ENCODE results near the gene KRI1.
"Not testable (repeated sequence)": the region's sequence is repeated elsewhere in the genome, so short reads cannot be mapped to it uniquely, and the experiment has no call there.

Gene KRI1

DNA sequence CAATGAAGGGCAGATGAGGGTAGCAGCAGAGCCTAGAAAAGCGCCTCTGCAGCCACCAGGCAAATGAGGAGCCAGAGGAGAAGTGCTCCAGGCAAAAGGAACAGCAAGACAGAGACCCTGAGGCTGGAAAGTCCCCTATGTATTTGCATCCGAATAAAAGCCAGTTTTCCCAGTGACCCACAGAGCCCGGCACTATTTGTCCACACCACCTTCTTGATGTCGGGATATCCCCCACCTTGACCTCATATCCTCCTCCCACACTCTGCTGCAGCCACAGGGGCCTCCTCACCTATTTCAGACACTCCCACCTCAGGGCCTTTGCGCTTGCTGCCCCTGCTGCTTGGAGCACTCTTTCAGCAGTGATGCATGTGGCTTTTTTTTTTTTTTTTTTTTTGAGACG, 15.5 kb downstream of the KRI1 start:
- DNase-seq (ENCODE audit: low read depth in 3 of 3), result no peak

DNA sequence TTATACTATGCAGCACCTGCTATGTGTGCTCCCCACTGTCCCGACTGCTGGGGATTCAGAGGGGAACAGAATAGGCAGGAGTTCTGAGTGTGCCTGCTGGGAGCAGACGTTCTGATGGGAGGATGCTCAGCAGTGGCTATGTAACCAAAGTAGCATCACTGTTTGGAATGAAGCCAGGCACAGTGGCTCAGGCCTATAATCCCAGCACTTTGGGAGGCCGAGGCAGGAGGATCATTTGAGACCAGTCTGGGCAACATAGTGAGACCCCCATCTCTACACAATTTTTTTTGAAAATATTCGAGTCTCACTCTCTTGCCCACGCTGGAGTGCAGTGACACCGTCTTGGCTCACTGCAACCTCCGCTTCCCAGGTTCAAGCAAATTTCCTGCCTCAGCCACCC, 16.1 kb downstream of the KRI1 start:
- DNase-seq (ENCODE audit: low read depth in 3 of 3), result no peak

DNA sequence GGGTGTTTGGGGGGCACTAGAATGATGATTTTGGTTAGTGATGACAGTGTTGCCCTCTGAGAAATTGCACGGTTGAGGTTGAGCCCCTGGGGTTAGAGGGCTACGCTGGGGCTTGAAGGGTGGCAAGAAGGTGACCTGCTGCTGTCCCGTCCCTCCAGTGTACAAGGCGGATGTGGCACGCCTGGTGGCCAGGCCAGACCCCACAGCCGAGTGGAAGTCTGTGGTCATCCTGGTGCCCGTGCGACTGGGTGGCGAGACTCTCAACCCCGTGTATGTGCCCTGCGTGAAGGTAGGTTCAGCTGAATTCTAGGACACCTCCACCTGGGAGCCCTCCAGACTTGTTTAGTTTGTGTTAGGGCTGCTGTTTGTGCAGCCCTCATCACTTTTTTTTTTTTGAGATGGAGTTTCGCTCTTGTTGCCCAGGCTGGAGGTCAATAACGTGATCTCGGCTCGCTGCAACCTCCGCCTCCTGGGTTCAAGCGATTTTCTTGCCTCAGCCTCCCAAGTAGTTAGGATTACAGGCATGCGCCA, 17.0 kb downstream of the KRI1 start:
- no peak for DNase-seq (ENCODE audit: low read depth in 3 of 3)

DNA sequence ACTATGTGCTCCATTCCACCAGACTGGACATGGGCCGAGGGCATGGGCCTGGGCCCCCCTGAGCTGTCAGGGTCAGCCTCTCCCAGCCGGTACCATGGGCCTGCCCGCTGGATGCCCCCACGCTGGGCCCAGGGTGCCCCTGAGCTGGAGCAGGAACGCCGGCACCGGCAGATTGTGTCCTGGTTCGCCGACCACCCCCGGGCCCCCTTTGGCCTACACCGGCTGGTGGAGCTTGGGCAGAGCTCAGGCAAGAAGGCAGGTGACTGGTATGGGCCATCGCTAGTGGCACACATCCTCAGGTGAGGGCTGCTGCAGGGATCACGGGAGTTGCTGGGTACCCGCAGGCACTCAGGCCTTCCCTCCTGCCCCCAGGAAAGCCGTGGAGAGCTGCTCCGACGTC, 19.0 kb downstream of the KRI1 start:
- no peak for DNase-seq (ENCODE audit: low read depth in 3 of 3)

DNA sequence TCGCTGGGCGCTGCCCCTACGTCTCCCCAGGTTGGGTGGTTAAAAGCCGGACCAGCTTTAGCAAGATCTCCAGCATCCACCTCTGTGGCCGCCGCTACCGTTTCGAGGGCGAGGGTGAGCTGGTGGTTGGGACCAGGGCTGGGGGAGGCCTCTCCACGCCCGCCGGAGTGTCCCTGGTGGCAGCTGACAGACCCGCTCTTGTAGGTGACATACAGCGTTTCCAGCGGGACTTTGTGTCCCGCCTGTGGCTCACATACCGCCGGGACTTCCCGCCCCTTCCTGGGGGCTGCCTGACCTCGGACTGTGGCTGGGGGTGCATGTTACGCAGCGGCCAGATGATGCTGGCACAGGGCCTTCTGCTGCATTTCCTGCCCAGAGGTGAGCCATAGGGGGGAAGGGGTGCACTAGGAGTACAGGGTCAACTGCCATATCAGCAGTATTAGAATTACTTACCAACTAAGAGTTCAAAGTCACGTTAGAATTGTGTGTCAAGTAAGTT, 21.0 kb downstream of the KRI1 start:
- no peak for DNase-seq (ENCODE audit: low read depth in 3 of 3)

DNA sequence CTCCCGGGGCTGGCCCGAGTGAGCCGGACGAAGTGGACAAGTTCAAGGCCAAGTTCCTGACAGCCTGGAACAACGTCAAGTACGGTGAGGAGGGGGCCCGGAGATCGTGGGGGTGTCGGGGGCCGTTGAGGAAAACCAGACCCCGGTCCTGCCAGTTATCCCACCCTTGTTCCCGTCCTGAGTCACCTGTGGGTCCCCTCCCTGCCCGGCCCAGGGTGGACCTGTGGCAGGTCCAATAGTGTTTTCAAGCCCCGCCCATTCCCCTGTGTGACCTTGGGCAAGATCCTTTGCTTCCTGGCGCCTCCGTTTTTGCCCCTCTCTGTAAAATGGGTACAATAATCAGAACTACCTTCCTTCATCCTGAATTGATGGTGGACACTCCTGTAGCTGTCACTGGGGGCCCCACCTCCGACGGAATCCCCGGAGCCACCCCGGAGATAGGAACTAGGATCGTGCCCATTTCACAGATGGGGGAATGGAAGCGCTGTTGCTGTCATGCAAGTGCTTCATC, 21.5 kb downstream of the KRI1 start:
- DNase-seq (ENCODE audit: low read depth in 3 of 3), result no peak

DNA sequence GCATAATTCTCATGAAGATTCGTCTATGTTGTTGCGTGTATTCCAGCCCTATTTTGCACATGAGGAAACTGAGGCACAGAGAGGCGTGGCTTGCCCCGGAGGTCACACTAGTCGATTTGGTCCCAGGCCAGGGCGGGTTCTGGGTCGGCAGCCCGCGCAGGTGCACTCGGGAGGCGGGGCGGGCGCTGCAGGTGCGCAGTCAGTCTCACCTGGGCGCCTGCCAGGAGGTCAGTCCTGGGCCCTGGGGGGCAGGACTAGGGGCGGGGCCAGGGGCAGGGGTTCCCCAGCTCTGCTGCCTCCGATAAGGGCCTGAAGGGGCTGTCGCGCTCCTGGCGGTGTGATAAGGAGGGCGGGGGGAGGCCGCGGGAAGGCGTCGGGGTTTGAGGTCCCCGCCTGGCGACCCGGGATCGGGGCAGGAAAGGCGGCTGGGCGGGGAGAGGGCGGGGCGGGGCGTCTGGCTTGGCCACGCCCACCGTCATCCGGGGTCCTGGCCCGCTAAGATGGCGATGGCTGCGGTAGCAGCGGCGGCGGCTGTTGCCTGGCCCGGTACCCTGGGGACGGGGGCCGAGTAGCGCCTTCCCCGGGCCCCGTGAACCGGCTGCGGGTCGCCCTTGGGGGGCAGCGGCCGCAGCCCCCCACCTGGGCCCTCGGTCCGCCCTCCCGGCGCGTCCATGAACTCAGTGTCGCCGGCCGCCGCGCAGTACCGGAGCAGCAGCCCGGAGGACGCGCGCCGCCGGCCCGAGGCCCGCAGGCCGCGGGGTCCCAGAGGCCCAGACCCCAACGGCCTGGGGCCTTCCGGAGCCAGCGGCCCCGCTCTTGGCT, 22.2 kb downstream of the KRI1 start, which contains the start of gene ATG4D:
Gene ATG4D, plus strand, starts transcription at position 485 of the 822 bp plus-strand sequence. Its CDS starts 187 bp downstream, at position 672.
- DNase-seq (ENCODE audit: low read depth in 3 of 3), result peak; percentile 55 to 80 (median 69)

DNA sequence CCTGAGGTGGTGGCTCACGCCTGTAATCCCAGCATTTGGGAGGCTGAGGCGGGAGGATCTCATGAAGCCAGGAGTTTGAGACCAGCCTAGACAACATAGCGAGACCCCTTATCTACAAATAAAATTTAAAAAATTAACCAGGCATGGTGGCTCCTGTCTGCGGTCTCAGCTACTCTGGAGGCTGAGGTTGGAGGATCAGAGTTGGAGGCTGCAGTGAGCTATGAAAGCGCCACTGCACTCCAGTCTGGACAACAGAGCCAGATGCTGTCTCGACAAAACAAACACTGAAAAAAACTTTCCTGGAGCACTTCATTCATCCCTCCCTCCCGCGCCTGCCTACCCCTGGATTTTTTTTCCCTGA, 22.8 kb downstream of the KRI1 start:
- no peak for DNase-seq (ENCODE audit: low read depth in 3 of 3)

DNA sequence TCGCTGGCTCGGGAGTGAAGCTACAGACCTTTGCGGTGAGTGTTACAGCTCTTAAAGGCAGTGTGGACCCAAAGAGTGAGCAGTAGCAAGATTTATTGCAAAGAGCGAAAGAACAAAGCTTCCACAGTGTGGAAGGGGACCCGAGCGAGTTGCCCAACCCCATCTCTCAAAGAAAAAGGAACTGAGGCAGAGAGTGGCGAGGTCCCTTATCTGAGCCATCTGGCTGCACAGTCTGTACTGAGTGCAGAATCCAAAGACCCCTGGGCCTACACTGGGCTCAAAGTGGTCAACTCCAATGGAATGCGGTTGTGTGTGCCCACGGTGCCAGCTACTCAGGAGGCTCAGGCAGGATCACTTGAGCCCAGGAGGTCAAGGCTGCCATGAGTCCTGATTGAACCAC, 26.8 kb downstream of the KRI1 start:
- DNase-seq (ENCODE audit: low read depth in 3 of 3), result not testable (repeated sequence)

DNA sequence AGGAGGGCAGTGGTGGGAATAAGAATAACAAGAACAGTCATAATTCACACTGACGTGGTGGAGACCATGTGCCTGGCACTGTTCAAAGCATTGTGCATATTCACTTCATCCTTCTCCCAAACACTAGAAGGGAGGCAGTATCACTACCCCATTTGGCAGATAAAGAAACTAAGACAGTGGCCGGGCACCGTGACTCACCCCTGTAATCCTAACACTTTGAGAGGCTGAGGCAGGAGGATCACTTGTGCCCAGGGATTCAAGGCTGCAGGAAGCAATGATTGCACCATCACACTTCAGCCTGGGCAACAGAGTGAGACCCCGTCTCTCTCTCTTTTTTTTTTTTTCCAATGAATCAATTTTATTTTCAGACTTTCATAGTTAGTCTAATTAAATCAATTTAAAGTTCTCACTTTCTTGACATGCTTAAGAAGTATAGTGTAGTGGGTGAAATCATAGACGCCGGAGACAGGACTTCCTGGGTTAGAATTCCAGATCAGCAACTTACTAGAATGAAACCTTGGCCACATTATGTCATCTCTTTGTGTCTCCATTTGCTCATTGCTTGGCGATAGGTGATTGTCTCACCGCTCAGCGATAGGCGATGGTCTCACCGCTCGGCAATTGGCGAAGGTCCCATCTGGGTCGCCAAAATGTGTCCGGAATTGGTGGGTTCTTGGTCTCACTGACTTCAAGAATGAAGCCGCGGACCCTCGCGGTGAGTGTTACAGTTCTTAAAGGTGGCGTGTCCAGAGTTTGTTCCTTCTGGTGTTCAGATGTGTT, 27.4 kb downstream of the KRI1 start:
- no peak for DNase-seq (ENCODE audit: low read depth in 3 of 3)

DNA sequence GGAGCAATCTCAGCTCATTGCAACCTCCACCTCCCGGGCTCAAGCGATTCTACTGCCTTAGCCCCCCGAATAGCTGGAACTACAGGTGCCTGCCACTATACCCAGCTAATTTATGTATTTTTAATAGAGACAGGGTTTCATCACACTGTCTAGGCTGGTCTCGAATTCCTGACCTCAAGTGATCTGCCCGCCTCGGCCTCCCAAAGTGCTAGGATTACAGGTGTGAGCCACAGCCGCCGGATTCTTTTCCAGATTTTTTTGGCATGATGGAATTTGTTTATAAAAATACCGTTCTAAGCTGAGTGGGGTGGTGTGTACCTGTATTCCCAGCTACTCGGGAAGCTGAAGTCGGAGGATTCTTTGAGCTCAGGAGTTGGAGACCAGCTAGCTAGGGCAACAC, 28.1 kb downstream of the KRI1 start:
- DNase-seq (ENCODE audit: low read depth in 3 of 3), result no peak

DNA sequence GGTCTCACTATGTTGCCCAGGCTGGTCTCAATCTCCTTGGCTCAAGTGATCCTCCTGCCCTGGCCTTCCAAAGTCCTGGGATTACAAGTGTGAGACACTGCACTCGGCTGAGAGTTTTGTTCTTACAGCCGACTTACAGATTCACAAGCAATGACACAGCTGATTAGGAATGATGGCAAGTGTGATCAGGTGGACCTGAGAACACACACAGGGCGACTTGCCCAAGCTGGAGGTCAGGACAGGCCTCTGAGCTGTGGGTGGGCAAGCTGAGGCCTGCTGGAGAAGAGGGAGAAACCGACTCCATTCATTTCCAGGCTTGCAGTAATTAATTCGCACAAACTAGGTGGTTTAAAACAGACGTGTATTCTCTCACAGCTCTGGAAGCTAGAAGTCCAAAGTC, 30.2 kb downstream of the KRI1 start:
- no peak for DNase-seq (ENCODE audit: low read depth in 3 of 3)

DNA sequence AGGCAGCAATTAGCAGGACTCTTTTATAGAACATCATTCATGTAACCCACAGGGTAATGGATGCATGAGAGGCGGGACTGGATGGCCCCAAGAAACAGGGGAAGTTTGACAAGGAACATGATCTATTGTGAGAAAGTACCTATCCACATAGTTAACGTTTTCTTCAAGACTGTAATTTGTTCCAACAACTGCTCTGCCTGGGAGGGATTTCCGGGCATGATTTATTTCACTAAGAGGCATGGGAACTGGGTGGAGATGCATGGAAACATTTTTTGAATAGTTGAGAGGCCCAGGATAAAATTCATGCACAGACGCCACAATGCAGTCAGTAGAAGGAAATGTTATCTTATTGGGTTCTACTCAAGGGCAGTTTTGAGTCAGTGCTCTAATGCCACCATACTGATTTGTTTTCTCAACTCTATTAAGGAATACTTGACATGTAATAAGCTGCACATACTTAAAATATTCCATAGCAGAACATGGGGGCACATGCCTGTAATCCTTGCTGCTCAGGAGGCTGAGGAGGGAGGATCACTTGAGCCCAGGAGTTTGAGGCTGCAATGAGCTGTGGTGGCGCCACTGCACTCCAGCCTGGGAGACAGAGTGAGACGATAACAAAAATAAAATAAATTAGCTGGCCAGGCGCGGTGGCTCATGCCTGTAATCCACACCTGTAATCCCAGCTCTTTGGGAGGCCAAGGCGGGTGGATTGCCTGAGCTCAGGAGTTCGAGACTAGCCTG, 32.0 kb downstream of the KRI1 start:
- no peak for DNase-seq (ENCODE audit: low read depth in 3 of 3)

DNA sequence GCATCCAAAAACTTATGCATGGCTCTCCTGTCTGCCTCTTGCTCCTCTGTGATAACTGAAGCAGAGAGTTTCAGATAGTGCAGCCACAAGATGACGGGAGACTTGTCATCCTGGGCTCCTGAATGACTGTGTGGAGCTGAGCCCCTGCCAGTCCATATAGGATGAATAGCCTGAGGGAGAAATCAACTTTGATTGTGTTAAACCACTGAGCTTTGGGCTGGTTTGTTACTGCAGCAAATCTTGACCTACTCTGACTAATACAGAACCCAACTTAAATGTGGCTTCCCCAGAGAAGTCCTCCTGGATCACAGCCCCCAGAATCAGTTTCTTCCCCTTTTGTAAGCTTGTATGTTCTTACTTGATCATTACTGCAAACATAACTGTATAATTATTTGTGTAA, 33.4 kb downstream of the KRI1 start:
- DNase-seq (ENCODE audit: low read depth in 3 of 3), result no peak

DNA sequence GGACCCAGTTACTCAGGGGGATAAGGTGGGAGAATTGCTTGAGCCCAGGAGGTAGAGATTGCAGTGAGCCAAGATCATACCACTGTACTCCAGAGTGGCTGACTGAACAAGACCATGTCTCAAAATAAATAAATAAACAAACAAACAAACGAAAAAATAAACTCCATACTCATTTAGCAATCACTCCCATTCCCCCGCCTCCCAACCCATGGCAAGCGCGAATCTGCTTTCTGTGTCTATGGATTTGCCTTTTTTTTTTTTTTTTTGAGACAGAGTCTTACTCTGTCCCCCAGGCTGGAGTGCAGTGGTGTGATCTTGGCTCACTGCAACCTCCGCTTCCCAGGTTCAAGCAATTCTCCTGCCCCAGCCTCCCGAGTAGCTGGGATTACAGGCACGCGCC, 38.9 kb downstream of the KRI1 start:
- not testable (repeated sequence) for DNase-seq (ENCODE audit: low read depth in 3 of 3)

DNA sequence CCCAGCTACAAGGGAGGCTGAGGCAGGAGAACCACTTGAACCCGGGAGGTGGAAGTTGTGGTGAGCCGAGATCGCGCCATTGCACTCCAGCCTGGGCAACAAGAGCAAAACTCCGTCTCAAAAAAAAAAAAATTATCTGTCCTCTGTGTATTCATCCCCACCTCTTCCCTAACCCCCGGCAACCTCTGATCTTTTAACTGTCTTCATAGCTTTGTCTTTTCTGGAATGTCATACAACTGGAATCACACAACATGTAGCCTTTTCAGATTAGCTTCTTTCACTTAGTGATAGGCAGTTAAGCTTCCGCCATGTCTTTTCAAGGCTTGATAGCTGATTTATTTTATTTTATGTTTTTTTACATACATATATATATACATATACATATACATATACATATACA, 40.2 kb downstream of the KRI1 start:
- DNase-seq (ENCODE audit: low read depth in 3 of 3), result no peak

DNA sequence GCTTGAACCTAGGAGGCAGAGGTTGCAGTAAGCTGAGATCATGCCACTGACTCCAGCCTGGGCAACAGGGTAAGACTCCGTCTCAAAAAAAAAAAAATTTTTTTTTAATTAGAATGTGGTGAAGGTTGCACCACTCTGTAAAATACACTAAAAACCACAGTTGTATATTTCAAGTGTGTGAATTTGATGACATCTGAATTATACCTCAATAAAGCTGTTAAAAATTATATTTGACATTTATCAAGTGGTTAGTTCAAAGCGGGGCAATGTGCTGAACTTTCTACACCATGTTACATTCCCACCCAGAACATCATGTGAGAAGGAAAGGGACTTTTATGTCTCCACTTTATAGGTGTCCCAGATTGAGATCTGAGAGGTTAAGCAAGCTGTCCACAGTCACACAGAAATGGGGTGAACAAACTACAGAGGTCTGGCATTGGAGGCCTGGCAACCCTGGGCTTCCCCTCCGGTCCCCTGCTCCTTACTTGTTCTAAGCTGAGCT, 42.6 kb downstream of the KRI1 start:
- DNase-seq (ENCODE audit: low read depth in 3 of 3), result no peak

DNA sequence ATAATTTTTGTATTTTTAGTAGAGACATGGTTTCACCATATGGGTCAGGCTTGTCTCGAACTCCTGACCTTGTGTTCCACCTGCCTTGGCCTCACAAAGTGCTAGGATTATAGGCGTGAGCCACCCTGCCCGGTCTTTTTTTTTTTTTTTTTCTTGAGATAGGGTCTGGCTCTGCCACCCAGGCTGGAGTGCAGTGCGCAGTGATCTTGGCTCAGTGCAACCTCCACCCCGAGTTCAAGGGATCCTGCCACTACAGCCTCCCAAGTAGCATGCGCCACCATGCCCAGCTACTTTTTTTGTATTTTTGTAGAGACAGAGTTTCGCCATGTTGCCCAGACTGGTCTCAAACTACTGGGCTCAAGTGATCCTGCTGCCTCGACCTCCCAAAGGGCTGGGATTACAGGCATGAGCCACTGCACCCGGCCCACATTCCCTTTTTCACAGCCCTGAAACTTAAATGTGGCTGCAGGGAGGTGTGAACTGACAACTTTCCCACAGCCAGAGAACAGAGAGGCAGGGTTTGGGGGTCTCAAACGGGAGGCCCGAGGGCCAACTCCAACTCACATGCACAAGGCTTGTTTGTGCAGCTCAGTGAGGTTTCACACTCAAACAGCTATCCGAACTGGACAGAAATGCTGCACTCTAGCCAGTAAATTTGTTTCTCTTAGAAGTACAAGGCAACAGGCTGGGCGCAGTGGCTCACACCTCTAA, 44.2 kb downstream of the KRI1 start:
- DNase-seq (ENCODE audit: low read depth in 3 of 3), result no peak

DNA sequence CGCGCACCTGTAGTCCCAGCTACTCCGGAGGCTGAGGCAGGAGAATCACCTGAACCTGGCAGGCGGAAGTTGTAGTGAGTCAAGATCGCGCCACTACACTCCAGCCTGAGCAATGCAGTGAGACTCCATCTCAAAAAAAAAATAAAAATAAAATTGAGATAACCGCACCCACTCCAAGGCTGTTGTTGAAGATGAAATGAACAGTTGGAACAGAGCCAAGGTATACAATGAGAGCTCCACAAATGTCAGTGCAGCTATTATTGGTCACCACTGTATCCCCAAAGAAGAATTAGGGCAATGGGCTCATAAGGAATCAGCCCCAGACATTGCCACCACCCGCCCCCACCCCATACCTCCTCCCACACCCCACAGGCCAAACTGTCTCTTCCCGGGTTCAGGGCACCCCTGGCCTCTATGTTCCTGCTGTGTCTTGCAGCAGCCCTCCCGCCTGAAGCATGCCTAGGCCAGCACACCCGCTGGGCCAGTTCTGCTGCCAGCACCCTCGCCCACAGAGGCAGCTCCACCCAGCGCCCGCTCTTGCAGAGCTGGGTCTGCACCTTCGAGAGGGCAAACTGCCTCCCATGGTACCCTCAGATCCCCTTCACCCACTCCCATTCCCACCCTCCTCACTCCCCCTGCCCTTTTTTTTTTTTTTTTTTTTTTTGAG, 45.0 kb downstream of the KRI1 start:
- DNase-seq (ENCODE audit: low read depth in 3 of 3), result no peak

DNA sequence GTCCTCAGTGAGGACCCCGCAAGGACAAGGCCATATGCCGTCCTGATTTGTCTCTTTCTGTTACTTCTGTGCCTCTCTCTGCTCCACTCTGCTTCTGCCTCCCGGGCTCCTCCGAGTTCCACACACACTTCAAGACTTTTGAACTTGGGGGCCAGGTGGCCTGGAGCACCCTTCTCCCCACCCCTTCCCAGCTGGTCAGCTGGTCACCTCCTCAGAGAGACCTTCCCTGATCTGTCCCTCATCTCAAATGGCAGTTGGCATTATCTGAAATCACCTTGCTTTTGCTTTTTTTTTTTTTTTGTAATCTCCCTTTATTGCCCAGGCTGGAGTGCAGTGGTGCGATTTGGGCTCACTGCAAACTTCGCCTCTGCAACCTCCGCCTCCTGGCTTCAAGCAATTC, 46.4 kb downstream of the KRI1 start:
- DNase-seq (ENCODE audit: low read depth in 3 of 3), result no peak

Measured in stimulated activated CD4-positive, alpha-beta T cell treated with anti-CD3 and anti-CD28 coated beads, TNF-alpha, amount 100 ng/mL, for 4 hours (primary cell).